Superior temporal gyrus (tissue), 1 donor: Measurements from ENCODE around the gene LYRM4.

Experiments
- DNase-seq: peaks from one replicate; pipeline ENCODE4 v3.0.0-alpha.2; 2016; ENCODE audit errors: extremely low spot score

LYRM4 gene

DNA sequence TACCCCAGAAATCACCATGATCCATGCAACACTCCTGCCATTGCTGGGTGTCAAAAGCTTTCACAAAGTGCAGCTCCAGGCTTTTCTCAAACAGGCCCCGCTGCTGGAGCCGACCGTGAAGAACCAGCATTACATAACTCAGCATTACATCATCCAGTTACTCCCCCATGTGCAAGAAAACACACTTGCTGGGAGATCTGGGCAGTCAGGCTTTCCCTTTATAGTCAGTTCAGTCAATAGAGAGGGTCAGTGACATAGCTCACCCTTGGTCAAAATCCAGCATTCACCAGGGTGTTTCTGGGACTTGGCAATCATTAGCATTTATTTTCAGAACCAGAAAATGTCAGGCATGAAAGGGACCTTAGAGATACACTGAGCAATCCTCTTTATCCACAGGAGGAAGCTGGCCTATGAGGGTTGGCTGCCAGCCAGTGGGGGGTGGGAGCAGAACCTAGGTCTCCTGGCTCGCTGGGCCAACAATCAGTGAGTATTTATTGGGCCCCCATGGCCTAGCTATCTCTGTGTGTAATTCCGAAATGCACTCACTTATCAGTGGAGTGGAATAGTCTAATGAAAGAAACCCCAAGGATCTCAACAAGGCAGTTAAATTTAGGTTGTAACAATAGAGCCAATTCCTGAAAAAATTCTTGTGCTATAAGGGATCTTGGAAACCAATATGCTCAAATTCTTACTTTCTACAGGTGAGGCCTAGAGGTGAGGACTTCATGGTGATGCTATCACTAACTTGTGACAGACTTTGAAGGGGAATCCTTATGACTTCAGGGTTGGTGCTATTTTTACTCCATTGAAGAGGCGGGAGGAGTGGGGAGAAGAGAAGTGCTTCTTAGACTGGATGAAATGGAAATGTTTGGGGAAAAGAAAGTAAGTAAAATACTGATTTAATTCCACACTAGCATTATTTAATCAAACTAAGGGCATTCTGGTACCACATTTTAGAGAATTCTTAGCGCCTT is 54.6 kb downstream of the LYRM4 start:
- DNase-seq, result peak; percentile 95

DNA sequence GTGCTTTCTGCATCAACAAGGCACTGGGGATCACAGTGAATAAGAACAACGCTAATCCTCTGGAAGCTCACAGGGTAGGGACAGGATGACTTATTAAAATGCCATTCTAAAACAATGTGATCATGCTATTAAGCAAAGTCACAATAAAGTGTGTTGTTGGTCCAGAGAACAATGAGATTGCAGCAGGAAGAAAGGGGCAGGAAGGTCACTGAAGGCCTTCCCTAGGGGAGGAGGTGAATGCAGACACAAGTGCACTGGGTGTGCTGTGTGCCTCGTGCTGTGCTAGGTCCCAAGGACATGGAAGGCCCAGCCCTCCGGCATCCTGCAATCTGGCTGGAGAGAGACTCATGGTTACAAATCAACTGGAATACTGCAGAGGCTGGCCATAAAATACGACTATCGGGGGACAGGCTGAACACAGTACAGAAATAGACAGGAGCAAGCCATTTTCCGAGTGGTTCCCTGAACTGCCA is 55.7 kb downstream of the LYRM4 start:
- peak; percentile 50 for DNase-seq

DNA sequence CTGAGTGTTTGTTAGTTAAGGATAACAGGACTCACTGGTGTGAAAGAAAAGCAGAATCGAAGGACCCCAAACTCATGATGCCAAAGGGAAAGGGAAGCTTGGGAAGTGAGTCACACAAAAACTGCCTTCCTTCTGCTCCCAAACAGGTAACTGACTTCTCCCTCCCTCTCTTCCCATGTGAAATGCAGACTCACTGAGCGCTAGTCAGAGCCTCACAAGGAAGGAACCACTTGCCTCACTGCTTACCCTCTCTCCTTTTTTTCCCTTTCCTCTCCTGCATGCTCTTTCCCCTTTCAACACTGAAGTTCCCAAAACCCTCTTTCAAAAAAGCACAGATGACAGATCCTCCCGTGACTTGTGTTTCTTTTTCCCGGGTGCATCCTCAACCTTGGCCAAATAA is 56.4 kb downstream of the LYRM4 start:
- peak; percentile 39 for DNase-seq

DNA sequence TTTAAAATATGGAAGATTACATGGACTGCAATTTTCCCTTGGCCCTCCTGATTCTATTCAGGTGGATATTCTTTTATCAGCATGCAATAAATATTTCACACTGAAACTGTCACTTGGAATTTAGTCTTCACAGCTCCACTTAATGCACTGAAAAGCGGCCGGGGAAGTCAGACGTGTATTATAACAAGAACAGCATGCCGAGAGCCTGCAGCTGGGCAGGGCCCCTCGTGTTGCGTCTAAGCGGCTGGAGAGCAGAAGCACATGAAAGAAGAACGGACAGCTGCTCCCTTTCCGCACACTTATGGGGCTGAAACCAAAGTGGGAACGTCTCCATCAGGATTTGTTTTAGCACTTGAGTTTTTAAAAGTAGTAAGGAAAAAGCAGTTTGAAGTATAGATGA is 57.2 kb downstream of the LYRM4 start:
- DNase-seq, result no peak

DNA sequence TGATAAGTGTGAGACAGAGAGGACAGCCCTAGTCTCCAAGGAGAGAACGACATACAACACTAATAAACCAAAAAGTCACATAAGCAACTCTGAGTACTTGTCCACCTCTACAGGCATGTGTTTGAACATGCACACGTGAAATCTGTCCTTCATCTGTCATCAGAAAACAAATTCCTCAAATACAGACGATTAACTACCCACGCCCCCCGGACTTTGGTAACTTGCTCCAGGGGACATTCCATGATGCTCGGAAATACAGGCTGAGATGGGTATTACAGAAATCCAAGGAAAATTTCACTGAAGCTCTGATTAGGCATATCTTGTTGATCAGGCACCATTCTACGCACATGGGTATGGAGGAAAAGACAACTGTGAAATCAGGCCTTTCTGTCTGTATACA is 57.8 kb downstream of the LYRM4 start:
- no peak for DNase-seq

DNA sequence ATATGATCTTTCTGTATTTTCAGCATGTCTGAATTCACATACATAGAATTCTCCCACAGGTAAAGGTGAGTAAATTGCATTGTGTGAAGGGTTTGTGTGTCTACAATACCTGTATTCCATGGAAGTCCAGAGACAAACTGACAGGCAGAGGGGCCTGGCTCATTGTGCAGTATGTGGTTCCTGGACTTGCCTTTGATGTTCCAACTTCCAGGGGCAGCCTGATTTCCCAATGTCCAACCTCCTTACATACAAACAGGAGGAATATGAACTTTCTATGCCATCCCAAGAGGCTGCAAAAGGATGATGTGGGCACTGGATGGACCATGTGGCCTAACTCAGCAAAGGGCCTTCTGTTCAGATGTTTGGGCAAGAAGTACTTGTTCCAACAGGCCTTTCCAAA is 58.5 kb downstream of the LYRM4 start:
- DNase-seq, result no peak

DNA sequence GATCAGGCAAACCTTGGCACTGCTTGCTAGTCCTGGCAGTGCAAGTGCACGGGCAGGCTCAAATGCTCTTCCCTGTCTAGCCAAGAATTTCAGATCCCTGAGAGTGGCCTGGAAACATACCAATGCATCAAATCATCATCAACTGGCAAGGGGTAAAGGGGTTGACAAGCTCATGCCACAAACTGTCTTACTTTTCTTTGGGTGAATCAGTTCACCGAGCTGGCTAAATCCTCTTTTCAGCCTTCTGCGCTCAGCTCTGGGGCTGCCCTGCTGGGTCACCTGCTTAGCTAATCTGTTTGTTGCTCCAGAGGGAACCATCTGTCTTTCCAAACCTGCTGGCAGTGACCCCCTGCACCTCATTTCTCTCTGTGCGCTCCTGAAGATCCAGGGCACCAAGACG is 59.5 kb downstream of the LYRM4 start:
- no peak for DNase-seq

DNA sequence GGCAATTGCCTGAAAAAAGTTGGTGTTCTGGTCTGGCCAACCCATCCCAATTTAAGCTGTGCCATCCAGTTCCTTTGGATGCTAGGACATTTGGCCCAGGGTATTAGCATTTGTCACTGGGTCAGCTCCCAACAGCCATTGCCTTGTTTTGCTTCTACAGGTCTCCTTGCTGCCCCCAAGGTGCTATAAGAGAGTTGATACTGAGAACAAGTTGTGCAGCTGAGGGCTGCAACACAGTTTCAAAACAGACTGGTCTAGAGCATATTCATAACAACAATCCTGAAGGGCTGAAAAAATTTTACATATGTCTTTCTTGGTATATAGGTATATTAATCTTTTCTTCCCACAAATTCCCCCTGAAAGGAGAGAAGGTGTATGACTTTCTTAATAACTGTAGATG is 61.0 kb downstream of the LYRM4 start:
- no peak for DNase-seq

DNA sequence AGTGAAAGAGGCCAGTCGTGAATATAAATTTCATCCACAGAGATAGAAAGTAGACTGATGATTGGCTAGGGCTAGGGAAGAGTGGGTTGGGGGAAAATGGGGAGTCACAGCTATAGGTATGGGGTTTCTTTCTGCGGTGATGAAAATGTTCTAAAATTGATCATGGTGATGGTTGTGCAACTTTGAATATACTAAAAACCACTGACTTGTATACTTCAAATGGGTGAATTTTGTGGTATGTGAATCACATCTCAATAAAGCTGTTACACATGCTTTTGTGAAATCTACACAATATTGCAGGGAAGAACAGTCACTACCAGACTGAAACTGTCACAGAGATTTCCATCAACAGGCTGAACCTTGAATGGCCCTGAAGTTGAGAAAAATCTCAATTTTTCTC is 61.5 kb downstream of the LYRM4 start:
- DNase-seq, result no peak

DNA sequence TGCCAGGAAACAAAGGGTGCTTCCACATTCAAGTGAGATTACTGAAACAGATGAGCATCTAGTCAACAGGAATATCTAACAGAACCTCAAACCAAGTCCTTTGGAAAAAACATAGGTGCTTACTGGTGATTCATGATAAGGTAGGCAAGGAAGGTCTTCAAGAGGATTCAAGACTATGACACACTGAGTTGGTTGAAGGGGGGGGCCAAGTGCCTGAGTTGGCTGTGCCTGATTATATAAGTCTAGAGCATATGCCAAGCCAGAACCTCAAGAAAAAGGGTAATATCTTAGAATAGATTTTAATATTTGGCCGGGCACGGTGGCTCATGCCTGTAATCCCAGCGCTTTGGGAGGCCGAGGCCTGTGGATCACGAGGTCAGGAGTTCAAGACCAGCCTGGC is 63.7 kb downstream of the LYRM4 start:
- no peak for DNase-seq

DNA sequence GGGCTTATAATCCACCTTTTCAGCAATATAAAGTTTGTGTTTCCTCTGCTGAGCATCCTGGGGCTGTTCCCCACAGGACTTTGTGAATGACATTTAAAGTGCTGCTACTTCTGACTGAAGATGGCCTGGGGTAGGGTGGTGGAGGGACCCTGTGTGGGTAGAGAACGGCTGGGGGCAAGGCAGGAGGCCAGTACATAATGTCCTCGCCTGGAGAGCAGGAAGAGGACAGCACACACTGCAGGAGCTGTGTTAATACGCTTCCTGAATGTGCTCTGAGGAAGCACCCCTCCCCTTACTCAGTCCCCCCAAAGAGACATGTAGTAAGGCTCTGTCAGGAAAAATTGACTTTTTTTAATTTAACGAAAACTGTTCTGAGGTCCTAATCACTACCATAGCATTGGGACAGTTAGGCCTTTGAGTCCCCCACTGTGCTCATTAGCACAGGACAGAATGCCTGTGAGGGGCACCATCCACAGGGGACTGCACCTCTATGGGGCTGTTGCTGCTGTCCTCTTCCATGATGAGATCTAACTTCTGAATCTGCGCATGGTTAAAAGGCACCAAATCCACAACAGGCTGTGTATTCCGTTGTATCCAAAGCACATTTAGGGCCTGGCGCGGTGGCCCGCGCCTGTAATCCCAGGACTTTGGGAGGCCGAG is 68.5 kb downstream of the LYRM4 start:
- no peak for DNase-seq

DNA sequence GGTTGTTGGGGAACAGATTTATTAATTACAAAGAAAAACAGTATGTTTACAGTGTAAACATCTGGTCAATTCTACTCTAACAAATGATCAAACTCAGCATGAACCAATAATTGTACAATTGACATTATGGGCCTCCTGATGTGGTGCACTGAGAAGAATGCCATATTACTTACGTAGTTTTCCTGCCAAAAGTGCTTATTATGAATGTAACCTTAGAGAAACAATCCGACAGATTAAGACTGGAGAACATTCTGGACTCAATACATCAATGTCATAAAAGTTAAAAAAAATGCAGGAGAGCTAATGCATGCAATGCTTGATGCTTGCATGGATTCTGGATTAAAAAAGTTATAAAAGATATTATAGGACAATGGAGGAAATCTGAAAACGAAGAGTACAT is 69.0 kb downstream of the LYRM4 start:
- DNase-seq, result no peak

DNA sequence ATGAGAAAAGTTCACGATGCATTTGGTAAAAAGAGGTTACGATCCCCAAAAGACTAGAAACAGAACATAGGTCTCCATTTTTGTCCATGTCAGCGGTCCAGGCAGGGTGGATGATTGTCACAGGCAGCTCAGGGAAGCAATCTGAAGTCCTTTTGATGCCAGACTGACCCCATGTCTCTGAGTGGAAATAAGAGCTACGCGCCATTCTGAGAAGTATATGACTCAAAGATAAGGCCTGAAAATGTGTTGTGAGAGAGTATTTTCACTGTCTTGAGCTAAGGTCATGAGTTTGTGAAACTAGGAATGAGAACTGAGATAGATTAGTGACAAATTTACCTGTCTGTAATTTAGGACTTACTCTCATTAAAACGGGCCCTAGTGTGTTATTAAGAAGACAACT is 69.5 kb downstream of the LYRM4 start:
- no peak for DNase-seq

DNA sequence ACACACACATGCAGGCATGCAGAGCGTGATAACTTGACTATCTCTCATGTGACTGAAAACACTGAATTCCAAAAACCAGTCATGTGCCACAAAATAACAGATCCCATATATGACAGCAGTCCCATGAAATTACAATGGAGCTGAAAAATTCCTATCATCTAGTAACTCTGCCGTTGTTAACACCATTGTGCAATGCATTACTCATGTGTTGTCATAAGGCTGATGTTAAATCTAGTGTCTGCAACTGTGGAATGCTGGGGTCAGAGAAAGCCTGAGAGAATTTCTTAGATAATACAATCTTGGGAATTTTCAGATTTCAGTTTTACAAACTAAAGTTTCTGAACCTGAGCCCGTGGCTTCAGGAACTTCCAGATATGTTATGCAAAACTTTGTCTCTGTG is 70.2 kb downstream of the LYRM4 start:
- DNase-seq, result no peak

DNA sequence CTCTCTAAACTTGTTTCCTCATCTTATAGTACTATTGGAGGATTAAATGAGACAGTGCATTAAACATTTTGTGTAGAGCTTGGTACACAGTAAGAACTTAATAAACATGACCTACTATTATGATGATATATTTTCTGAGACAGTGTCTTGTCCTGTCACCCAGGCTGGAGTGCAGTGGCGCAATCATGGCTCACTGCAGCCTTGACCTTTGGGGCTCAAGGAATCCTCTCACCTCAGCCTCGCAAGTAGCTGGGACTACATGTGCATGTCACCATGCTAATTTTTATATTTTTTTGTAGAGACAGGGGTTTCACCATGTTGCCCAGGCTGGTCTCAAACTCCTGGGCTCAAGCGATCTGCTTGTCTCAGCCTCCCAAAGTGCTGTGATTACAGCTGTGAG is 72.1 kb downstream of the LYRM4 start:
- DNase-seq, result no peak

DNA sequence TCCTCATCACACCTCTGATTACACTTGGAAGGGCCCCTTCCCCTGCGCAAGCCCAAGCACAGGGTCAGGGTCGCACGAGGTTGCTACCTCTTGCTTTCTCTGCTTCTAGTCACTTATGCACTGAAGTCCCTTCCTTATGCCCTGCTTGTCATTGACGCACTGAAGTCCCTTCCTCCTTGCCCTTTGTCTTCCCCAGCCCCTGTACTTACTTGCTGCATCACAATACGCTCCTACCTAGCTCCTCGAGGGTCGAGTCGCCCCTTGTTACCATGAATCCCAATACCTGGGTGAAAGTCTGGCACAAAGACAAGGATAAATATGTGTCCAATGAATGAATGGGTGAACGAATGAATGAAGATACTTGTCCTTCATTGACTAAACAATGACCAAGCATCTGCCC is 75.9 kb downstream of the LYRM4 start:
- DNase-seq, result no peak

DNA sequence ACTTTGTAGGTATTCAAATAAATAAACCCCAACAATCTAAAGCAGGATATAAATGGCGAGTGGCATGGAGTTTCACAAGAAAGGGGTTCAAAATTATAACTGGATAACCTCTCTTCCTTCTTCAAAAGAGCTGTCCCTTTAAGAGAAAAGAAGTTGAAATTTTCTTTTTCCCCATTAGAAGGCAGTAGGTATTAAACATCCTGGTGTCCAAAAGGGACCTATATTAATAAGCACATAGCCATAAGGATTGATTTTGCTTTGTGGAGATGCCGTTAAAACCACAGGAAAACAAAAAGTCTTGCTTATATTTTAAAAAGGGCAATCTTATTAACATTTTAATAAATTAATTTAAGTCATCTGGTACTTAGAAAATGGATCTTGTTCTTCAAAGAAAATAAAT is 76.5 kb downstream of the LYRM4 start:
- DNase-seq, result no peak

DNA sequence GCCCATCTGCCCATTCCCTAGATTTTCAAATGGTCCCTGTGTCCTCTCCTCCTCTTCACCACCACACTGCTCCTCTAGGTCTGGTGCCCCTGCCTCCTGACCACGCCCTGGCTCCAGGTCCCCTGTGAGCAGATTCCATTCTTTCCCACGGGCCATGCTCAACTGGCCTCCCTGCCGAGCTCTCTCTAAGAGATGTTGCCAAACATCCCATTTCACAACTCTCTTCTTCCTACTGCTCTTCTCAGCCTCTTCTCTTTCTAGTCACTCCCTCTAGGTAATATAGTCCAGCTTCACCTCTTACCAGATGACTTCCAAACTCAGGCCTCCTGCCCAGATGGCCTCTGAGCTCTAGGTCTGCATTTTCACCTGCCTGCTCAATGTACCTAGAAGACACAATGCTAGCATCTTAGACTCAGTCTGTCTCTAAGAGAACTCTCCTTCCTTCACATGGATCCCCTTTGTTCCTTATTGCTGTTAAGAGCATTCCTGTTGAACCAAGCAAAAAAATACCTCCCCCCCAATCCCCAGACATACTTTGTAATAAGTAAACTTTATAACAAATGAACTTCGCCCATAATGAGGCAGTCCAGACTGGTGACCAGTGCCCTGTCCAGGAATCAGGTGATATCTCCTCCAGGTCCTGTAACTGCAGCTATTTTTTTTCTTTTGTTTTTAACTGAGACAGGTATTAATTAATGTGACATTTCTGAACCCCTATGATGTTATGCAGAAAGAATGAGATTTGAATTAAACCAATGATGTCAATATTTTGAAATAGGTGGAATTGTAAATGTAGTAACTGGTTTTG is 79.0 kb downstream of the LYRM4 start:
- DNase-seq, result no peak

DNA sequence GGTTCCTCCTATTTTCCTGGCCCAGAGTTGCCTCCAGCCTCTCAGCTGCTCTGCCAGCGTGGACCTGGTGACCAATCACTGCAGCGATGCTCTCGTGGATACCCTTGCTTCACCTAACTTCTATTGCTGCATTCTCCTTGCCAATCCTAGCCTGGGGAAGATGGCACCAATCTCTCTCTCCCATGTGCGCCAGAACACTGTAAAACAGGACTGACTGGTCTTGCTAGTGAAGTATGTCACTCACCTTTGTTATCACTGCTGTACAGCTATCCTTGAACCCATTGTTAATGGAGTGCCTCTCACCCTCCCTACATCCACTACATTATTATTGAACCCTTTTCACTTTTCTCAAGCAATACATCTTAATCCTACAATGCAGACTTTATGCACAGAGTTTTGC is 80.1 kb downstream of the LYRM4 start:
- DNase-seq, result no peak

DNA sequence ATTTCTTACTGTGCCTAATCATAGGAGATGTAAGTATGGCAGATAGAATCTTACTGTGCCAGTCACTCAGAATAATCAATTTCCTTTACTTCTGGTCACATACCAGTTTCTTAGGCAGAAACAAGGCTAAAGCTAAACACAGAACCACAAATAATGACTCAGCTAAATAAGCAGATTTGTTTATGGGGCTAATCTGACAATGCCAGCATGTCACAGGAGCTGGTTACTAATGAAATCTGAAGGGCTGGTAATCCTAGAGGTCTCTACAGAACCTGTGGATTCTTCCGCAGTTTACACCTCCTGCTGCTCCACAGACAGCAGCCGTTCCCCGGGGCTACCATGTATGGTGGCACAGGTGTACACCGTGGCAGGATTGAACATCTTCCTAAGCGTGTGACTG is 80.8 kb downstream of the LYRM4 start:
- DNase-seq, result no peak

DNA sequence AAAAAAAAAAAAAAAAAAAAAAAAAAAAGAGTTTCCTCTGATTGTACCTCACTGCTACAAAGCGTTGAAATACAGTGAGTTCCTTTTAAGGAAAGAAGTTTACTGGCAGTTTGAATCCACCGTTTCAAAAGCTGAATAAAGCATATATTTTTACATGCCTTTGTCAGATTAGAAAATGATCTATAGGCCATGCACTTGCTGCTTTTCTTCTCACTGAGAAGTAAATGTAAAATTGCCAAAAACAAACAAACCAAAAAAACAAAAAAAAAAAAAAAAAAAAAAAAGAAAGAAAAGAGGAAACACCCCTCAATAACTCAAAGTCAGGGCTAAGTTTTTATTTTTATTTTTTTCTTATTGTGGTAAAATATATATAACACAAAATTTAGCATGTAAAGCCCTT is 81.9 kb downstream of the LYRM4 start:
- no peak for DNase-seq

DNA sequence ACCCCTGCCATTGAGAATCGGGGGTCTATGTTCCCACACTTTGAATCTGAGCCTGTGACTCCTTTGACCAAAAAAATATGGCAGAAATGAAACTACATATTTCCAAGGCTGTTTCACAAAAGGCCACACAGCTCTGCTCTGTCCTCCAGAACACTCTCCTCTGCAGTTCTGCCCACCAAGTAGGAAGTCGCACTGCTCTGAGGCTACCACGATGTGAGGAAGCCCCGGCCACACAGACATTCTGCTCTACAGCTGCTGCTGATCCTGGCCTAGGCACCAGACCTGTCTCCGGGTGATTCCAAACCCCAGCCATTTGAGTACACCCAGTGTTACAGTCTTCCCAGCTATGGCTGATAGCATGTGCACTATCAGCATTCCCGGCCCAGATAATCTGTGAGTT is 85.1 kb downstream of the LYRM4 start:
- no peak for DNase-seq
